Fibroblast of skin of back (primary cell): ENCODE results near the gene SYT7.

Source experiments
- DNase-seq: peaks from one replicate; pipeline ENCODE4 v3.0.0-alpha.2; 2013

The SYT7 gene

GRCh38 chr11:61609000-61609979, 28.4 kb upstream of the SYT7 start:
- peak; percentile 13 for DNase-seq

GRCh38 chr11:61607920-61608599, 27.2 kb upstream of the SYT7 start:
- DNase-seq = no peak

GRCh38 chr11:61607426-61607825, 26.6 kb upstream of the SYT7 start:
- no peak for DNase-seq

DNA sequence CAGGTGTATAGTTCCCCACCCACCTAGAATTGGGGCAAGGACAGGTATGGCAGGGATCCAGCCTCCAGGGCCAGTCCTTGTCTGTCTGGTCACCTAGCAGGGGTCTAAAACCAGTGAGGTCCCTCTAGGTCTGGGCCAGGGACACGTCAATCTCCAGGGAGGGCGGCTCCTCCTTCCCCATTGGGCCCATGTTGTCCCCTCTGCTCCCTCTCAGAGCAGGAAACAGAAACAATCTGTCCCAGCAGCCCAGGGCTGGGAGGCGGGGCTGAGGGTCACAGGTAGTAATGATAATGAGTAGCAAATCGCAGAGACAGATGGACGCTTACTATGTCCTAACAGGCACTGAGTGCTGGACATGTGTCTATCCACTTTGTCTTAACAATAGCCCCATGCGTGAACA, 22.8 kb upstream of the SYT7 start:
- DNase-seq = no peak

DNA sequence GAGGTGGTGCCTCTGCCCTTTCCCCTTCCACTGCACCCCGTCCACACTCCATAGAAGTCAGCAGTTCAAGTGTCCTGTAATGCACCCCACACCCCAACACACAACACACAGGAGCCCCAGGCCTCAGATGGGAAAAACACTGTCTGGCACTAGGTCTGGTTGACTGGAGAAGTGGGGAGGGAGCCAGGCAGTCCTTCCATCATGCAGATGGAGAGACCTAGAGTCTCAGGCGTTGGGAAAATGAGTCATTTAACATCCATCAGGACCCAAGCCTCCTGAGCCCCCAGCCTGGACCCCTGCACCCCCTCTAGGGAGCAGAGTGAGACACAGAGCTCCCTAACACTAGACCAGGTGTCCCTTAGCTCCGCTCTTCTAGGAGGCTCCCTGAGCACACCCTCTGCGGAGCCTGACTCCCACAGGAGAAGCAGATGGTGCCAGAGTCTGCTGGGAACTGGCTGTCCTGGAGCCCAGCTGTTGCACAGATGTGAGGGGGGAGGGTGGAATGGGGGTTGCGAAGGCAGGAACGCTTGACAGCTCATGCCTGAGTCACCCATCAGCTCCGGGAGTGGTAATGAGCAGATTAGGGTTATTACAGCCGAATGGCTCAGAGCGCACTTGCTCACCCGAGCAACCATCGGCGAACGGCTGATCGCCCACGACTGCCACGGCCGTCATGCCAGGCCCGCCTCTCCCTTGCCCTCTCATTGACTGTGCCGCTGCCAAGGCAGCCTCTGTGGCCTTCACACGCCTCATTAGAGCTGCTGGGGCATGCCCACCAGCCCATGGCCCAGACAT, 22.1 kb upstream of the SYT7 start:
- DNase-seq = peak; percentile 86

DNA sequence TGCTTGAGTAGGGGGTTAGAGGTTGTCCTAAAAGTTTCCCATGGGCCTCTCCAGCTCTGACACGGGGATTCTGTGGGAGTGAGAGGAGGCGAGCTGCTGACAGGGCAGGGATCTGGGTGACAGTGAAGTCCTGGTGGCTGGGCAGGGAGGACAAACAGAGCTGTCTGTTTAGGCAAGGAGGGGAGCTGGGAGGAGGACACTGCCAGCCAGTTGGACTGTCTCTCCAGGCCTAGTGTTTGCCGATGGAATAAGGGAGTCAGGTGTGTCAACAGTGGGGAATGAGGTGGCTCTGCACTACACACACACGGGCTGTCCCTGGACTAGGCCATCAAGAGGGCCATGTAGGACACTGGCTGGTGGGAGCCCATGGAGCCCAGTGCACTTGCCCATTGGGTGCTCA, 20.6 kb upstream of the SYT7 start:
- no peak for DNase-seq

DNA sequence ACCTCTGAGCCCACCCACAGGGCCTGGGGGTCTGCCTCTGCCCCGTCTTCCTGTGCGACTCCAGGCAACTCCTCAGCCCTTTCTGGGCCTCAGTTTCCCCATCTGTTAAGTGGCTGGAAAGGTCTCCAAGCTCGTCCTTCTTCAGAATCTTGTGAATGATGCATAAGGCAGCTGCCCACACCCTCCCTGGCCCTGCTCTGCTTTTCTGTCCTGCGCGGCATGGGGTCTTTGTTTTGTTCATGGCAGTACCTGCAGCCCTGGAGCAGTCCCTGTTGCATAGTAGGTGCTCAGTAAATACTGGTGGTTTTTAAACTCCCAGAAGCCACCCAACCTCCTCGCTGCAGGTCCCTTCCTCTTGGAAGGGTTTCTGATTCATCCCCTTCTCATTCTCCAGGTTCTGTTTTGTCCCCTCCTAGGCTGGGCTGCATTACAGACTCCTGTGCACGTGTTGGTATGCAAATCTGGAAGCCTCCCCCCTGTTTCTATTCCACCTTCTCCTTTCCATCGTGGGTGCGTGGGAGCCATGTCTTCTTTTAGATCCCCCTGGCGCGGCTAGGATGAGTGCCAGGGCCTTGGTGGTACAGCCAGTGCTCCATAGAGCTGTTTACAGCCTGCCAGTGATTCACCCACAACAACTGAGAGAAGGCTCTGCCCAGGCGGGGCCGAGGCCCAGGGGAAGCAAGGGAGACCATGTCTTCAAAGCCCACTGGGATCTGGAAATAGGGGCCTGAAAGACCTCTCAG, 19.3 kb upstream of the SYT7 start:
- no peak for DNase-seq

DNA sequence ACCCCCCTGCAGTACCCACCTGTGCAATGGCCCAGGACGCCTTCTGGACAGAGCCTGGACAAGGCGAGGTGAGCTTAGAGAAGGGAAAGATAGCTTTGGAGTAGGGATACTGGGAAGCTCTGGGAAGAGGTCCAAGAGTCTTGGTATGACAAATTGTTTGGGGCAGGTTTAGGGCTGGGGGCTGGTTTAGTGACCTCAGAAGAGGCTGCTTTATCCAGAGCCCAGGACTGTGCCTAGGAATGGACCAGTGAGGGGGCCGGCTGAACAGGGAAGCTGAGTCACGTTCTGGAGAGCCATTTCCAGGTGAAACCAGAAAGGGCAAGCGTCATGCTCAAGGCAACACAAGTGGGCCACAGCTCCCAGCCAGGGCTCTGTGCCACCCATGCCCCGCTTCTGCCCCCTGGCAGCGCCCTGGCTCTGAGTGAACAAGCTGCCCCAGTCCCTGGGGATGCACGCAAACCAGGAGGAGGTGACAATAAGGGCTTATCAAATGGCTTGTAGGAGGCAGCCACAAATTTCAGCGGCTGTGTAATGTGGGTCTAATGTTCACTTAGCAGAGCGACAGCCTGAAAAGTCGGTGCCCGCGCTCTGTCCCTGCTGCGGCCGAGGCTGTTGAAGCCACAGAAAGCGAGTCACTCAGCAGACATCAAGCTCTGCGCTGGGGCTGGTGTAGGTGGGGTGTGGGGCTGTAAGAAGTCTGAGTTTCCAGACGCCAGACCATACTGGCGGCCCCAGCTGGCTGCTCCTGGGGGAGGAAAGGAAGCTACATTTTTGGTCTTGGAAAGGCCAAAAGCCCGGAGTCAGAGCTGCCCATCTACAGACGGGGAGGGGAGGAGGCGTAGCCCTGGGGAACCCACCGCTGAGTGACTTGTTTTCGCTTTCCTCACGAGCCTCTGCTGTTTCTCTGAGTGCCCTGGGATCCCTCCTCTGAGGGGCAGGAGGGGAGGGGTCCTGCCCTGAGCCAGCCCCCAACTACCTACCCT, 18.3 kb upstream of the SYT7 start:
- peak; percentile 67 for DNase-seq

DNA sequence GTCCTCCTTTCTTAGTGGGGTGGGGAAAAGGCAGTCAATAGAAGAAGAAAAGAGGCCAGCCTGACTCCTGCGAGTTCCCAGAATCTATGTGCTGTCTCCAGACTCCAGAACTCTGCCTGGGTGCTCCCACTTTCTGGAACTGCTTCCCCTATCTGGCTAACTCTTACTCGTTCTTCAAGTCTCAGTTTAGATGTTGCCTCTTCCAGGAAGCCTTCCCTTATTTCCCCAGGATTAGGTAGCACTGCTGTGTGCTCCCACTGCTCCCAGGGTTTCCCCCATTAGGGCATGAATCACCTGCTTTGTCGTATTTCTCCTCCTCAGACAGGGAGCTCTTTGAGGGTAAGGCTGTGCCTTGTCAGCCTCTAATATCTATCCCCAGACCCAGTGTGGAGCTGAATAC, 17.5 kb upstream of the SYT7 start:
- DNase-seq = no peak

GRCh38 chr11:61596990-61597389, 16.1 kb upstream of the SYT7 start:
- no peak for DNase-seq

DNA sequence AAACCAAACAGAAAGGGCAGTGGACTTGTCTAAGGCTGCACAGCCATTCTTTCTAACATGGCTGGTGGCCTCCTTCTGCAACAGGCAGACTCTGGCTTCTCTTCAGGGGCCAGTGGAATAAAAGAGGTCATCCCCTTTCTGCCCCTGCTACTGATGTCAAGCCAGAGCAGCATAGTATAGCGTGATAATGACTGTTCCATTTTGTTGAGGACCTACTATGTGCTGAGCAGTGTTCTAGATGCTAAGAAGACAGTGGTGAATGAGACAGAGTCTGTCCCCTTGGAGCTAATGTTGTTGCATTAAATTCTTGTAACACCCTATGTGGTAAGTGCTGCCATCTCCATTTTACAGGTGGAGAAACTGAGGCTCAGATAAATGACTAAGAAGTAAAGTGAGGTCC, 15.7 kb upstream of the SYT7 start:
- DNase-seq = no peak

DNA sequence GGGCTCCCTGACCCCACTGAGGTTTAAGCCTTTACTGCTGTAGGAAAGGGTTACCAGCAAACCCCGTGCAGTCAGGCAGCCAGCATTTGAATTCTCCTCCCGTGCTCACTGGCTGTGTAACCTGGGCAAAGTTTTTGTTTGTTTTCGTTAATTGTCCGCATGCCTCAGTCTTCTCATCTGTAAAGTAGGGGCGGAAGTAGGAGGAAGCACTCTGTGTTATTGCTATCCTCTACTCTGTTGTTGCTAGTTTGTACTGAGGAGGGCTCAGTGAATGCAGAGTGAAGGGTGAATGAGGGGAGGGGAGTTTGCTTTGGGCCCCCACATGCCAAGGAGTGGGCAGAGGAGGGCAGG, 14.0 kb upstream of the SYT7 start:
- no peak for DNase-seq

- DNase-seq = no peak
Measured at GRCh38 chr11:61593151-61593550, 12.3 kb upstream of the SYT7 start.

DNA sequence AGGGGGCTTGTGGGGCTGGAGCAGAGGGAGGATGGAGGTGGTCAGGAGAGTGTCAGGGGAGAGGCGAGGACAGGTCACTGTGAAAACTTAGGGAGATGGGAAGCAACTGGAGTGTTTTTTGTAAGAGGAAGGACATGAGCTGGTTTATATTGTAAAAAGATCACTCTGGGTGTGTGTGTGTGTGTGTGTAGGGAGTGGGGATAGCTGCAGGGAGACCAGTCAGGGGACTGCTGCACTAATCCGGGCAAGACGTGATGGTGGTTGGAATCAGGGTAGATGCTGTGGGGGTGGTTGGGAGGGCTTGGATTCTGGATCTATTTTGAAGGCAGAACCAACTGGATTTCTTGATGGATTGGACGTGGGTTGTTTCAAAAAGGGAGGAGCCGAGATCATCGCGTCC, 11.3 kb upstream of the SYT7 start:
- no peak for DNase-seq

- no peak for DNase-seq
Measured at GRCh38 chr11:61589961-61590360, 9.1 kb upstream of the SYT7 start.

DNA sequence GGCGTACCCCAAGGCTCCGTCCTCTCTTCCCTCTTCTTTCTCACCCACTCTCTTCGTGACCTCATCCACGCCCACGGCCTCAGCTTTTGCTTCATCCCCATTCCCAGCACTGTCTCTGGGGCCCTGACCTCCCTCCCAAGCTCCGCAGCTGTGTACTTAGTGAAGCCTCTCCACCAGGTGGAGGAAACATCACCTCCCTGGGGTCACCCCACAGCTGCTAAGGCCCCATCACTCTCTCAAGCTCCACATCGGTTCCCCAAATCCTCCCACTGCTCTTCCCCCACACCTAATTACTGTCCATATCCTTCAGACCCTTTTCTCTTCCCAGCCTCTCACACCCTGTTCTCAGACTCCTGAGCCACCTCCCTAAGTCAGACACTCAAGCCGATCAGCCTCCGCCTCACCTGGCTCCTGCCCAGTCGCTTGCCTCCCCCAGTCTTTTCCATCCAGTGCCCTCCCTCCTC, 7.9 kb upstream of the SYT7 start:
- no peak for DNase-seq

GRCh38 chr11:61587951-61588727, 7.3 kb upstream of the SYT7 start:
- no peak for DNase-seq

- peak; percentile 34 for DNase-seq
Measured at GRCh38 chr11:61587541-61587941, 6.7 kb upstream of the SYT7 start.

- DNase-seq = no peak
Measured at GRCh38 chr11:61586792-61587430, 6.0 kb upstream of the SYT7 start.

- no peak for DNase-seq
Measured at GRCh38 chr11:61585115-61585514, 4.2 kb upstream of the SYT7 start.
